ENCODE measurements around the gene UTP18. TPM values are rescaled to one million over a fixed set of nuclear protein-coding genes. Genes with fewer than 3 reads are reported as not detected.

UTP18 gene
- total and polyA plus RNA-seq, 9 of the 15 experiments (the other 6 are each of a cell fraction or from before 2014, with no cell fraction given), result 31.1 to 99.2 (median 66.7) TPM

DNA sequence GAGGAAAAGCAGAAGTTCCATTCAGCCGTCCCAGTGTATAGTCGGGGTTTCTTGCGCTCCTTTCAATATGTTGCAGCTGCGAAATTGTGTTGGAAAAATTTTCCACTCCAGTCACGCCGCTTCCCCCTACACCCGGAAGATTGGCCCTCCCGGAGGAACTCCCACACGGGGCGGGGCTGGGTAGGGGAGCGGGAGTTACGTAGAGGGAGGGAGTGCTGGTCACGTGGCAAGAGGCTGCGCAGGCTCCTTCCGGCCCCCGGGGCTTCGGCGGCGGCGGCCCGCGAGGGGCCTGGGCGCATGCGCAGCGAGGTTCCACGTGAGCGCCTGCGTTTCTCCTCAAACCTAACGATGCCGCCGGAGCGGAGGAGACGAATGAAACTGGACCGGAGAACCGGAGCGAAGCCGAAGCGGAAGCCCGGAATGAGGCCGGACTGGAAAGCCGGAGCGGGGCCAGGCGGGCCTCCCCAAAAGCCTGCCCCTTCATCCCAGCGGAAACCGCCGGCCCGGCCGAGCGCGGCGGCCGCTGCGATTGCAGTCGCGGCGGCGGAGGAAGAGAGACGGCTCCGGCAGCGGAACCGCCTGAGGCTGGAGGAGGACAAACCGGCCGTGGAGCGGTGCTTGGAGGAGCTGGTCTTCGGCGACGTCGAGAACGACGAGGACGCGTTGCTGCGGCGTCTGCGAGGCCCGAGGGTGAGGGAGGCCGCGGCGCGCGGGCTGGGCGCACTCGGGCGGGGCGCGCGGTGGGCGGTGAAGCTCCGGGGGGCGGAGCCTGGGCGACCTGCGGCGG lies at the start of gene UTP18 (continued):
- TF ChIP-seq LCOR (CRISPR knock-in tag; IDR thresholded peaks at IDR 0.05) (peak; percentile 93), TCF7 (IDR thresholded peaks at IDR 0.05; ENCODE audit: borderline replicate concordance) (0 out of 2 replicates have a peak, but pooled peaks have one; percentile 48), CBFA2T2 (conservative IDR thresholded peaks at IDR 0.05) (peak; percentile 81), GABPB2 (CRISPR knock-in tag; conservative IDR thresholded peaks at IDR 0.05) (no peak), STAT5B (CRISPR knock-in tag; IDR thresholded peaks at IDR 0.05) (no peak), SMARCA5 (IDR thresholded peaks at IDR 0.05) (no peak), ZSCAN29 (IDR thresholded peaks at IDR 0.05) (no peak), HDAC1 (IDR thresholded peaks at IDR 0.05) (peak in 1 of 2 experiments; percentile 51; a peak in 2 of 4 replicates), SMAD2 (IDR thresholded peaks at IDR 0.05; ENCODE audit: low read depth, low read length) (no peak), ASH1L (IDR thresholded peaks at IDR 0.05; ENCODE audit: borderline replicate concordance, low read depth, partially characterized antibody) (peak; percentile 92), TOE1 (IDR thresholded peaks at IDR 0.05; ENCODE audit: borderline replicate concordance) (peak; percentile 99), TOE1 (CRISPR knock-in tag; IDR thresholded peaks at IDR 0.05; ENCODE audit: borderline replicate concordance, low read depth) (no peak), ETV6 (IDR thresholded peaks at IDR 0.05; ENCODE audit: borderline replicate concordance in 1 of 2, low read depth in 2 of 2, low read length in 1 of 2) (0 out of 4 replicates have a peak, but pooled peaks of 1 of the 2 experiments have one; percentile 13), ETV6 (CRISPR knock-in tag; IDR thresholded peaks at IDR 0.05; ENCODE audit: borderline replicate concordance) (no peak), NBN (IDR thresholded peaks at IDR 0.05; ENCODE audit: low read depth) (peak; percentile 87), BMI1 (IDR thresholded peaks at IDR 0.05; ENCODE audit: low read length) (no peak), TAF7 (tag; IDR thresholded peaks at IDR 0.05) (peak; percentile 10; the same call in 1 of the 2 replicates), KDM2B (CRISPR knock-in tag; IDR thresholded peaks at IDR 0.05) (no peak), PCBP1 (IDR thresholded peaks at IDR 0.05; ENCODE audit: low read depth, low read length, poor library complexity, severe bottlenecking) (peak; percentile 72)
- TF ChIP-seq, protein P1, sequence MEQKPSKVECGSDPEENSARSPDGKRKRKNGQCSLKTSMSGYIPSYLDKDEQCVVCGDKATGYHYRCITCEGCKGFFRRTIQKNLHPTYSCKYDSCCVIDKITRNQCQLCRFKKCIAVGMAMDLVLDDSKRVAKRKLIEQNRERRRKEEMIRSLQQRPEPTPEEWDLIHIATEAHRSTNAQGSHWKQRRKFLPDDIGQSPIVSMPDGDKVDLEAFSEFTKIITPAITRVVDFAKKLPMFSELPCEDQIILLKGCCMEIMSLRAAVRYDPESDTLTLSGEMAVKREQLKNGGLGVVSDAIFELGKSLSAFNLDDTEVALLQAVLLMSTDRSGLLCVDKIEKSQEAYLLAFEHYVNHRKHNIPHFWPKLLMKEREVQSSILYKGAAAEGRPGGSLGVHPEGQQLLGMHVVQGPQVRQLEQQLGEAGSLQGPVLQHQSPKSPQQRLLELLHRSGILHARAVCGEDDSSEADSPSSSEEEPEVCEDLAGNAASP (IDR thresholded peaks at IDR 0.05), result no peak
- TF ChIP-seq, protein P2, sequence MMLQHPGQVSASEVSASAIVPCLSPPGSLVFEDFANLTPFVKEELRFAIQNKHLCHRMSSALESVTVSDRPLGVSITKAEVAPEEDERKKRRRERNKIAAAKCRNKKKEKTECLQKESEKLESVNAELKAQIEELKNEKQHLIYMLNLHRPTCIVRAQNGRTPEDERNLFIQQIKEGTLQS (IDR thresholded peaks at IDR 0.05), result peak; percentile 48; the same call in 1 of the 2 replicates
- TF ChIP-seq, protein P2 (CRISPR knock-in tag; conservative IDR thresholded peaks at IDR 0.05), result no peak
- TF ChIP-seq, protein P3, sequence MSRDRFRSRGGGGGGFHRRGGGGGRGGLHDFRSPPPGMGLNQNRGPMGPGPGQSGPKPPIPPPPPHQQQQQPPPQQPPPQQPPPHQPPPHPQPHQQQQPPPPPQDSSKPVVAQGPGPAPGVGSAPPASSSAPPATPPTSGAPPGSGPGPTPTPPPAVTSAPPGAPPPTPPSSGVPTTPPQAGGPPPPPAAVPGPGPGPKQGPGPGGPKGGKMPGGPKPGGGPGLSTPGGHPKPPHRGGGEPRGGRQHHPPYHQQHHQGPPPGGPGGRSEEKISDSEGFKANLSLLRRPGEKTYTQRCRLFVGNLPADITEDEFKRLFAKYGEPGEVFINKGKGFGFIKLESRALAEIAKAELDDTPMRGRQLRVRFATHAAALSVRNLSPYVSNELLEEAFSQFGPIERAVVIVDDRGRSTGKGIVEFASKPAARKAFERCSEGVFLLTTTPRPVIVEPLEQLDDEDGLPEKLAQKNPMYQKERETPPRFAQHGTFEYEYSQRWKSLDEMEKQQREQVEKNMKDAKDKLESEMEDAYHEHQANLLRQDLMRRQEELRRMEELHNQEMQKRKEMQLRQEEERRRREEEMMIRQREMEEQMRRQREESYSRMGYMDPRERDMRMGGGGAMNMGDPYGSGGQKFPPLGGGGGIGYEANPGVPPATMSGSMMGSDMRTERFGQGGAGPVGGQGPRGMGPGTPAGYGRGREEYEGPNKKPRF (IDR thresholded peaks at IDR 0.05; ENCODE audit: low read depth, low read length), result no peak
- TF ChIP-seq, protein P4, sequence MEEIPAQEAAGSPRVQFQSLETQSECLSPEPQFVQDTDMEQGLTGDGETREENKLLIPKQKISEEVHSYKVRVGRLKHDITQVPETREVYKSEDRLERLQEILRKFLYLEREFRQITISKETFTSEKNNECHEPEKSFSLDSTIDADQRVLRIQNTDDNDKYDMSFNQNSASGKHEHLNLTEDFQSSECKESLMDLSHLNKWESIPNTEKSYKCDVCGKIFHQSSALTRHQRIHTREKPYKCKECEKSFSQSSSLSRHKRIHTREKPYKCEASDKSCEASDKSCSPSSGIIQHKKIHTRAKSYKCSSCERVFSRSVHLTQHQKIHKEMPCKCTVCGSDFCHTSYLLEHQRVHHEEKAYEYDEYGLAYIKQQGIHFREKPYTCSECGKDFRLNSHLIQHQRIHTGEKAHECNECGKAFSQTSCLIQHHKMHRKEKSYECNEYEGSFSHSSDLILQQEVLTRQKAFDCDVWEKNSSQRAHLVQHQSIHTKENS (CRISPR knock-in tag; IDR thresholded peaks at IDR 0.05), result no peak
